ENCODE data around the gene SUSD5. TPM values are rescaled to one million over a fixed set of nuclear protein-coding genes. Genes with fewer than 3 reads are reported as not detected.
A peak's percentile ranks its signal among the peaks of the same experiment; 100 is the strongest.

SUSD5 gene
- total and polyA plus RNA-seq, 2 of the 4 experiments (the other 2 are of a cell fraction) = 1.4 to 2.9 TPM

- Histone ChIP-seq H2BK15ac (ENCODE audit: low read depth, low read length) (no peak overlapping the region), H2BK20ac (ENCODE audit: low read depth, low read length) (no peak overlapping the region), H2AK5ac (ENCODE audit: low read depth, low read length) (no peak overlapping the region), H2AFZ (replicated peaks; ENCODE audit: low read length, poor library complexity) (no peak overlapping the region), H3K4me2 (ENCODE audit: low read depth, low read length) (no peak overlapping the region), H3K4me3 (ENCODE audit: insufficient read depth, low read depth, low read length) (no peak overlapping the region), H4K20me1 (ENCODE audit: insufficient read depth, low read length) (no peaks in the 10 kb centered on the region), H3K36me3 (ENCODE audit: control insufficient read depth, insufficient read depth, low read length) (no peaks in the 10 kb centered on the region), H3K4me1 (ENCODE audit: control insufficient read depth, insufficient read depth, low read length) (peaks cover 2% of the 10 kb centered on the region; the same call in 1 of the 2 replicates), H4K91ac (ENCODE audit: insufficient read depth, low read depth, low read length) (no peak overlapping the region), H2BK120ac (ENCODE audit: low read depth, low read length) (no peak overlapping the region), H3K18ac (ENCODE audit: low read depth, low read length) (no peak overlapping the region), H3K9me1 (ENCODE audit: insufficient read depth, low read length) (no peaks in the 10 kb centered on the region), H3K23ac (ENCODE audit: low read depth, low read length) (no peak overlapping the region), H2BK5ac (ENCODE audit: low read depth, low read length, poor library complexity, severe bottlenecking) (no peak overlapping the region), H3K79me1 (ENCODE audit: low read depth in 1 of 2, low read length in 2 of 2) (no peaks in the 10 kb centered on the region), H3K27ac (ENCODE audit: insufficient read depth, low read length) (no peak overlapping the region), H4K8ac (ENCODE audit: low read depth in 2 of 2, low read length in 2 of 2) (no peak overlapping the region), H3K9ac (ENCODE audit: low read depth, low read length) (no peak overlapping the region), H2AK9ac (replicated peaks; ENCODE audit: low read depth, low read length, poor library complexity) (no peak overlapping the region), H4K5ac (ENCODE audit: low read depth, low read length) (no peak overlapping the region), H3K14ac (replicated peaks; ENCODE audit: low read depth, low read length) (no peak overlapping the region), H3K9me3 (ENCODE audit: control insufficient read depth, insufficient read depth, low read length) (no peaks in the 10 kb centered on the region), H3K4ac (ENCODE audit: low read depth, low read length) (no peak overlapping the region), H3K56ac (ENCODE audit: extremely low read depth, insufficient read depth, low read length) (no peak overlapping the region), H3K27me3 (ENCODE audit: control insufficient read depth, insufficient read depth, low read length) (no peaks in the 10 kb centered on the region)
- intact Hi-C loops (cut with micrococcal nuclease) = no loop called here
- TF ChIP-seq BHLHE40 (IDR thresholded peaks at IDR 0.05; ENCODE audit: low read depth, low read length) (no peak), NFE2L2 (IDR thresholded peaks at IDR 0.05; ENCODE audit: low read depth, low read length) (no peak), USF2 (IDR thresholded peaks at IDR 0.05; ENCODE audit: low read depth, low read length) (no peak), CEBPB (IDR thresholded peaks at IDR 0.05; ENCODE audit: low read depth, low read length) (no peak), SMC3 (IDR thresholded peaks at IDR 0.05; ENCODE audit: low read depth, low read length) (no peak), RCOR1 (IDR thresholded peaks at IDR 0.05; ENCODE audit: insufficient replicate concordance, low read length) (no peak), CTCF (conservative IDR thresholded peaks at IDR 0.05; ENCODE audit: low read depth, low read length) (no peak)
- POLR2A ChIA-PET (ENCODE audit: unreplicated experiment) = no interaction called here
- no TSS peak for BruUV-seq (replicated peaks)
- peak; percentile 46 for ATAC-seq (ENCODE audit: low read depth)
- CTCF ChIA-PET = interaction anchor here (0.7 kb wide), 1 partner anchor 36 kb away, joined by 3 read pairs; no protein-coding TSS in a partner anchor
- WGBS, 2 experiments (ENCODE audit: extremely low coverage in 2 of 2, insufficient read length in 1 of 2) = 94% methylated on average over 3 of the region's 6 CpGs; no CpG with 5 or more reads in 1 of the 2 experiments
- dilution Hi-C loops (cut with HindIII; ENCODE audit: low sequenced_read_pairs, unreplicated experiment) = no loop called here
- in situ Hi-C loops (cut with MboI; ENCODE audit: low sequenced_read_pairs) = no loop called here
- DNase-seq = no peak
Observed at GRCh38 chr3:33202711-33203457, 15.7 kb downstream of the SUSD5 start.

Data from IMR-90 (cell line).